NCI-H510A treated with DMSO at 0.1 percent for 48 hours (cell line): ENCODE measurements around the gene CCL26.

ENCODE experiments used
- DNase-seq: peaks from one replicate; lab custom pipeline; 2025; lab: John Stamatoyannopoulos, UW

CCL26 gene, protein sequence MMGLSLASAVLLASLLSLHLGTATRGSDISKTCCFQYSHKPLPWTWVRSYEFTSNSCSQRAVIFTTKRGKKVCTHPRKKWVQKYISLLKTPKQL

DNA sequence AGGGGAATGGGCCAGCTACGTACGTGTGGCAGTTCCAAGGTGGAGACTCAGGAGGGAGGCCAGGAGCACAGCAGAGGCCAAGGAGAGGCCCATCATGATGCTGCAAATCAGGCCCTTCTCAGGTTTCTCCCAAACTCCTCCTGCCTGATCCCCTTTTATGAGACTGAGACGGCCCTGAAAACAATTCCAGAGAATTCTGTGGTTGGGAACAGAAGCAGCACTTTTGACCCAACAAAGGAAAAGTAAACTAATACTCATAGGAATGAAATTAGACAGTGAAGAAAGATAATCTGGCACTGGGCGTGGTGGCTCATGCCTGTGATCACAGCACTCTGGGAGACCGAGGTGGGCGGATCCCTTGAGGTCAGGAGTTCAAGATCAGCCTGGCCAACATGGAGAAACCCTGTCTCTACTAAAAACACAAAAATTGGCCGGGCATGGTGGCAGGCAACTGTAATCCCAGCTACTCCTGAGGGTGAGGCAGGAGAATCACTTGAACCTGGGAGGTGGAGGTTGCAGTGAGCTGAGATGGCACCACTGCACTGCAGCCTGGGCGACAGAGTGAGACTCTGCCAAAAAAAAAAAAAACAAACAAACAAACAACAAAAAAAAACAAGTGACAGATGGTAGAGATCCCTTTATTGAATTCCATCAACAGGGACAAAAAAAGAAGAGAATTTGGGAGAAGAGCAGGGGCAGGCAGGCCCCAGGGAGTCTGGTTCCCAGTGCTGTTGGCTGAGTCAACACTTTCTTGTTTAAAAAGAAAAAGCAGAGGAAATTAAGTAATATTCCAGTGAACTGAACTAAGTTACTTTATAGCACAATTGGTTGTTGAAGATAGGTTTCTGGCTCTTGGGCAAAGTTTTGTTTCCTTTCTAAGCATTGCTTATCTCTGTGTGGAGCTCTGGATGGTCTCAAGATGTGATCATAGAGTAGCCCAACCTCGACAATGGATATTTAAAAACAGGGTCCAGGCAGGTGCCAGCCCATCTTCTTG lies at the start of gene CCL26:
Gene CCL26 (minus strand): TSS at position 131 of the 997 bp plus-strand sequence. CDS start 35 bp downstream, at position 96.
- DNase-seq, result no peak

DNA sequence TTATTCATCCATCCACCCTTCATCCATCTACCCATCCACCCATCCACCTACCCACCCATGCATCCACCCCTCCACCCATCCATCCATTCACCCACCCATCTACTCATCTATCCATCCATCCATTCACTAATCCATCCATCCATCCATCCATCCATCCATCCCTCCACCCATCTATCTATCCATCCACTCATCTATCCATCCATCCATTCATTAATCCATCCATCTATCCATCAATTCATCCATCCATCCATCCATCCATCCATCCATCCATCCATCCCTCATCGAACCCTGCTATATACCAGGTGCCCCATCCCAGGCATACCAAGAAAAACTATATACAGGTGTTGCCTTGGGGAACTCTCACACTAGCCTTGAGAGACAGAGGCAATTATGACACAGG lies 48.7 kb upstream of the CCL26 start:
- no peak for DNase-seq

DNA sequence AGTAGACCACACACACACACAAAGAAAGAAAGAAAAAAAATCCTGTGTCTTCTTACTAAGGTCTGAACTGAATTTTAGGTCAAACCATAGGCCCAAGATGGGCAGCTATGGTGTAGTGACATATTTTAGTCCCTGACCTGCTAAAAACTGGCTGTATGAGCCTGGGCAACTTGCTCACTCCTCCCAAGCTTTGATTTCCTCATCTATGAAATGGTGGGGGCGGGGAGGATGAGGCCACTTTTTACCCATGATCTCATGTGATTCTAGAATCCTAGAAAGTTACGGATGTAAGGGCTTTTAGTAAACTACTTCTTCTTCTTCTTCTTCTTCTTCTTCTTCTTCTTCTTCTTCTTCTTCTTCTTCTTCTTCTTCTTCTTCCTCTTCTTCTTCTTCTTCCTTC lies 47.7 kb upstream of the CCL26 start:
- no peak for DNase-seq

DNA sequence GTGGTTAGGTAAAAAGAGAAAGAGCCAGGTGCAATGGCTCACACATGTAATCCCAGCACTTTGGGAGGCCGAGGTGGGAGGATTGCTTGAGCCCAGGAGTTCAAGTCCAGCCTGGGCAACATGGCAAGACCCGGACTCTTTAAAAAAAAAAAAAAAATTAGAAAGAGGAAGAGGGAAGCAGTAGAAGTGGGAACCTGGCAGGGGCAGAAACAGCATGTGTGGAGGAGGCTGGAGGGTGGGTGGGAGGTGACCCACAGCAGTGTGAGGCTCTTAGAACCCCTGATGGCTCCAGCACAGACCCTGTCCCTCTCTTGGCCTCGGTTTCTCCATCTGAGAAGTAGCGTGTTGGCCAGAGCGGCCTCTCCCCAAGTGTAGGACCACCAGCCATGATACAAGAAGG lies 46.5 kb upstream of the CCL26 start:
- DNase-seq, result no peak

DNA sequence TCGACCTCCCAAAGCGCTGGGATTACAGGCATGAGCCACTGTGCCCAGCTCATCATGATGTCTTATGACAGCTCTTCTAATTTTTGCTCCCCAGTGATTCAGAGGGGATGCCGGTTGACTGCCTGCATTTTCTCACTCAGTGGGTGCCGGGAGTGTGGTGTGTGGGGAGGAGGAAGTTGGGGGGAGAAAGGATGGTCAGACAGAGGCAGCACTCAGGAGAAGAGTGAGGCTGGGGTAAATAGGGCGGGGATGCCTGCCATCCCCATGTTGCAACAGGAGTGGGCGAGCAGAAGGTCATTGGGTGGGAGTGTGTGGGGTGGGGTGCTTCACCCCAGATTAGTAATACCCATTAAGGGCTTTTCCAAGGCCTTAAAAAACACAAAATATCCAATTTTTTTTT lies 45.1 kb upstream of the CCL26 start:
- no peak for DNase-seq

DNA sequence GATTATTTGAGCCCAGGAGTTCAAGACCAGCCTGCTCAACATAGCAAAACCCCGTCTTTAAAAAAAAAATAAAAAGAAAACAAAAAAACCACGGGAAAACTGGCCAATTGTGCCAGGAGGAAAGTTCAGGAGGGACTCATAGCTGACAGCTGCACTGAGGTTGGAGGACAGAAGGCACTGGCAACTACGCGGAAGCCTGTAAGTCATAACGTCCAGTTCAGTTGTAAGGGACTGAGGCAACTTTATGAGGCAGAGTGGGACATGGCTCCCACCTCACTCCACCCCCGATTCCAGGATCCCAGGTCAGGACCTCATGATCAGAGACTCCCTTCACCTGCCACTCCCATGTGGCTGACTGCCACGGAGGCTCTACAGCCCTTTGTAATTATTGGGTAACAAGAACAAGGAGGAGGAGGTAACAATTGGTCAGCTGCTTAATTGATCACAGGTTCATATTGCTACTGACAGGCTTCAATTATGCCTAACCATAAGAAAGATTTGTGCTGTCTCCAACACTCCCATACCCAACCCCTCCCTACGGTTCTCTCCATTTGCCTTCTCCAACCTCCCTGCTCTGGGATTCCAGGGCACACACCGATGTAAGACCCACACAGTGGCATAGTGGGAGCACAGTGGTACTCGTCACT lies 43.5 kb upstream of the CCL26 start:
- no peak for DNase-seq

DNA sequence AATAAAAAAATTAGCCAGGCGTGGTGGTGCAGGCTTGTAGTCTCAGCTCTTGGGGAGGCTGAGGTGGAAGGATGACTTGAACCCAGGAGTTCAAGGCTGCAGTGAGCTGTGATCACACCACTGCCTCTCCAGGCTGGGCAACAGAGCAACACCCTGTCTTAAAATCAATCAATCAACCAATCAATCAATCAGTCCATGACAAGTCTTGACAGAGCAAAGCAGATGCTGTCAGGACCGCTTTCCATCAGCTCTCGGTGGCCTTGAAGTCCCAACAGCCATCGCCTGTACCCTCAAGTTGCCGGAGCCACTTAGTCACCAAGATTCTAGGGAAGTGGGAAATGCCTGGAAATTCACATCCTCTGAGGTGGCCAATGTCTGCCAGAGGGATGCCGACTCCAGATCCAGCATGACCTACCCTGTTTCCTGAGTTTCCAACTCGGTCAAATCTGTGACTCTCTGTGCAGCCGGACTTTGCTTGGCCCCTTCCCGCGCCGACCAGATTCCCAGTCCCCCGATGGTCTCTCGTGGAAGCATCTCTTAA lies 42.5 kb upstream of the CCL26 start:
- no peak for DNase-seq

DNA sequence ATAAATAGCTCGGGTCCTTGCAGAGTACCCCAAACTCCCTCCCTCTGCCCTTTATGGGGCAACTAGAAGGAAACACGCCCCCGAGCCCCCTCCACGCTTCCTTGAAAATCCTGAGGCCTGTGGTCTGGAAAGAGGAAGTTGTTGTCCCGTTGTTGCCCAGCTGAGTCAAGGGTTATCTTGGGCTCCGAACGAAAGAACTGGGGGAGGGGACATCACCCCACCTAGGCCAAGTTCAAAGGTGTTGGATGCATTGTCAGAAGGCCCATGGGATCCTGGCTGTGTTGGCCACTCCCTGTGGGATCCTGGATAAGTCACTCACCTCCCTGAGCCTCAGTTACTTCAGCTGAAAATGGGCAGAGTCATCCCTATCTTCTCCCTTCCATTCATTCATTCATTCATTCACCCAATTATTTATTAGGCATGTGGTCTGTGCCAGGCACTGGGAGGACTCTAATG lies 41.8 kb upstream of the CCL26 start, which contains the start of gene CCL24:
Gene CCL24 (minus strand): TSS at position 26 of the 456 bp plus-strand sequence. CDS start 91 bp downstream, outside the sequence.
- no peak for DNase-seq

DNA sequence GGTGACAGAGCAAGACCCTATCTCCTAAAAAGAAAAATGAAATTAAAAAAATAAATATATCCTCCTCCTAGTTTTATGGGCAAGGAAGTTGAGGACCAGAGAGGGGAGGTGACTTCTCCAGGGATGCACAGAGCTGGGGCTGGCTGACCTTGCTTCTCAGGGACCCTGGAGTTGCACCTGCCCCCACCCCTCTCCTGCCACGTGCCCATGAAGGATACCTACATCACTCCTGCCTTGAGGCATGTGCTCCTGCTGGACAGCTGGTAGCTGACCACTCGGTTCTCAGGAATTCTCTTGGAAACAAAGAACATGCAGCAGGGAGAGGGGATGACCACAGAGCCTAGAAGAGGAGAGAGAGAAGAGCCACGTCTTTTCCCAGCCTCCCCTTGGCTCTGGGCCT lies 41.1 kb upstream of the CCL26 start:
- no peak for DNase-seq

DNA sequence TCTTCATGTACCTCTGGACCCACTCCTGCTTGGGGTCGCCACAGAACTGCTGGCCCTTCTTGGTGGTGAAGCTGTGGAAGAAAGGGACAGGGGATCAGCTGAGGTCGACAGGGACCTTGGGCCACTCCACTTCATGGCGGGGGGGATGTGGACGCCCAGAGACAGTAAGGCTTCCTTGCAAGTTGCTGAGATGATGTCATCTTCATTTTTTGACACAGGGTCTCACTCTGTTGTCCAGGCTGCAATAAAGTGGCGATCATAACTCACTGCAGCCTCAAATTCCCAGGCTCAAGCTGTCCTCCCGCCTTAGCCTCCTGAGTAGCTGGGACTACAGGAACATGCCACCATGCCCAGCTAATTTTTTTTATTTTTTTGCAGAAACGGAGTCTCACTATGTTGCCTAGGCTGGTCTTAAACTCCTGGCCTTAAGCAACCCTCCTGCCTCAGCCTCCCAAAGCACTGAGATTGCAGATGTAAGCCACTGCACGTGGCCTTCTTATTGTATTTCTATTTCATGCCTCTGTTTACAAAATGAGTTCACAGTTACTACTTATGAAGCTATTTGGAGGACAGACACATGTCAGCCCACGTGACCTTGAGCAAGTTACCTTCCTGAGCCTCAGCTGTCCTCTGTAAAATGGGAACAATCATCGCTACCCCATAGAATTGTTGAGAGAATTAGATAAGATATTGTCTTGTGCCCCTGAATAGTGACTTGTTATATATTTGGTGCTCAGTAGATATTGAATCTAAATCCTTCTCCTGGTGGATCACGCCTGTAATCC lies 40.1 kb upstream of the CCL26 start:
- DNase-seq, result no peak

DNA sequence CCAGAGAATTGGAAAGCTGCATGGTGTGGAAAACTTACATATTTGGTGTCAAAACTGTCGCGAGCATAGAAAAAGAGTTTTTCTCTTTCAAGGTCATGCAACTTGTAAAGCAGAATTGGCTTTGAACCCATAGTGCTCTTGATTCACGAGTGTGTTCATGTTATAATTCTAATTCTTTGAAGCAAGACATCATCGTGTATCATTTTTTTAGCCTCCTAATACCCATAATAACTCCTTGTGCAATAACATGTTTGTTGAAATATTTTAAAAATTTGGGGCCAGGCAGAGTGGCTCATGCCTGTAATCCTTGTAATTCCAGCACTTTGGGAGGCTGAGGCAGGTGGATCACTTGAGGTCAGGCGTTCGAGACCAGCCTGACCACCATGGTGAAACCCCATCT lies 37.4 kb upstream of the CCL26 start:
- DNase-seq, result no peak

DNA sequence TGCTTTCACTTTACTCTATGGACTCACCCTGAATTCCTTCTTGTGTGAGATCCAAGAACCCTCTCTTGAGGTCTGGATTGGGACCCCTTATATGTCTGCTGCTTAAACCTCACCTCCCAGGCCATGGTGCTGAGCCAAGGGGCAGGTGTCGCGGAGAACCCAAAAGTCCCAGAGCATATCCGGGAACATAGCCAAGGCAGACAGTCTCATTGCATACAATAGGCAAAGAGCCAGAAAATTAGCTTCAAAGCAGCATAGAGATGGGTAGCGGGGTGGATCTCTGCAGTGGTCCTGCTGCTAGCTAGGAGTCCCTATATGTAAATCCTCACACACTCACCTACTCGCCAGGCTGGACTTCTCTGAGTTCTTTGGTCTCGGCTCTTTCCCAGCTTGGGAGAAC lies 36.1 kb upstream of the CCL26 start:
- DNase-seq, result no peak

DNA sequence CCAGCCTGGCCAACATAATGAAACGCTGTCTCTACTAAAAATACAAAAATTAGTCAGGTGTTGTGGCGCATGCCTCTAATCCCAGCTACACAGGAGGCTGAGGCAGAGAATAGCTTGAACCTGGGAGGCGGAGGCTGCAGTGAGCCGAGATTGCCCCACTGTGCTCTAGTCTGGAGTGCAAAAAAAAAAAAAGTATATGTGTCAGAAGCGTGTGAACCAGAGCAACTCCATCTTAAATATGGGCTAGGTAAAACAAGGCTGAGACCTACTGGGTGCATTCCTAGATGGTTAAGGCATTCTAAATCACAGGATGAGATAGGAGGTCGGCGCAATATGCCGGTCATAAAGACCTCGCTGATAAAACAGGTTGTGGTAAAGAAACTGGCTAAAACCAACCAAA lies 35.4 kb upstream of the CCL26 start:
- DNase-seq, result no peak

DNA sequence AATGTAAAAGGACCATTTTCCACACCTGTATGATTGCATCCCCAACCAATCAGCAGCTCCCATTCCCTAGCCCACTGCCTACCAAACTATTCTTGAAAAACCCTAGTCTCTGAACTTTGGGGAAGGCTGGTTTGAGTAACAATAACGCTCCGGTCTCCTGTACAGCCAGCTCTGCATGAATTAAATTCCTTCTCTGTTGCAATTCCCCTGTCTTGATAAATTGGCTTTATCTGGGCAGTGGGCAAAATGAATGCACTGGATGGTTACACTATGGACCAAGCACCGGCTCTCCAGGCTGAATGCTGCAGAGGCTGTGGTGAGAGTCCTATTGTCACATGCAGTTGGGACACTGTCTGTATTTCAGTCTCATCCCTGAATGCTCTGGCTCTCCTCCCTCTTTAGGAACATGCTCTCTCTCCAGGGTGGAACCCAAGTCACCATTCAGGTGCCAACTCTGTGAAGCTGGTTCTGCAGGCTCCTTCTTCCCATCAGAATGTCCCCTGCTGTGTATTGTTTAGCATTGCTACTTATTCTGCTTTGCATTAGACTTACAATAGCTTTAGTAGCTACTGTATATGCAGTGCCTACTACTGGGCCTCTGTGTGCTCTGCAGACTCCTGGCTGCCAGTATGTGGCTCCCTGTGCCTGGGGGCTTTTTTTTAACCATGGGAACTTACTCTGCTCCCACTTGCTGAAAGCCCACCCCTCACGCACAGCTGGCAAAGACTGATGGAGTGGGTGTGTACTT lies 34.7 kb upstream of the CCL26 start:
- DNase-seq, result no peak

DNA sequence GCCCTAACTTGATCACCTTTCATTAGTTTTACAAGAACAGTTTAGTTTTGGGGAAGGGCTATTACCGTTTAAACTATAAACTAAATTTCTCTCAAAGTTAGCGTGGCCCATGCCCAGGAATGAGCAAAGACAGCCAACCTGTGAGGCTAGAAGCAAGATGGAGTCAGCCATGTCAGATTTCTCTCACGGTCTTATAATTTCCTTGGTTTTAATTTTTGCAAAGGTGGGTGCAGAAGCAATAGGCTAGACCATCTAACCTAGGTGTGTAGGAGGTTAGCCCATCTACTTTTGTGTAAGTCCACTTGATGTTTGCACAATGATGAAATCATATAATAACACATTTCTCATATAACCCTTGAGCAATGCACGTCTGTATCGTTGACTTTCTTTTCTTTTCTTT lies 32.7 kb upstream of the CCL26 start:
- DNase-seq, result no peak

DNA sequence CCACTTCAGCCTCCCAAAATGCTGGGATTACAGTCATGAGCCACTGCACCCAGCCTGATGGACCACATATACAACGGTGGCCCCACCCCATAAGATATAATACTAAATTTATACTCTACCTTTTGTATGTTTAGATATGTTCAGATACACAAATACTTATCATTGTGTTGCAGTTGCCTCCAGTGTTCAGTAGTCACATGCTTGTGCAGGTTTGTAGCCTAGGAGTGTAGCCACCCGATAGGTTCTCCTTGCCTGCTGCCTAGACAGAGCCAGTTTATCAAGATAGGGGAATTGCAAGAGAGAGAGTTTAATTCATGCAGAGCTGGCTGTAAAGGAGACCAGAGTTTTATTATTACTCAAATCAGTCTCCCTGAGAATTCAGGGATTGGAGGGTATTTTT lies 32.0 kb upstream of the CCL26 start:
- no peak for DNase-seq

DNA sequence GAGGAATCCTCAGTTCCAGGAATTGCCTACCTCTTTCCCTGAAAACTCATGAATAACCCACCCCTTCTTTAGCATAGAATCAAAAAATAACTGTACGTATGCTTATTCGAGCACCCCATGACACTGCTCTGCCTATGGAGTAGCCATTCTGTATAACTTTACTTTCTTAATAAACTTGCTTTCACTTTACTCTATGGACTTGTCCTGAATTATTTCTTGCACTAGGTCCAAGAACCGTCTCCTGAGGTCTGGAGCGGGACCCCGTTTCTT lies 30.5 kb upstream of the CCL26 start:
- DNase-seq, result no peak

DNA sequence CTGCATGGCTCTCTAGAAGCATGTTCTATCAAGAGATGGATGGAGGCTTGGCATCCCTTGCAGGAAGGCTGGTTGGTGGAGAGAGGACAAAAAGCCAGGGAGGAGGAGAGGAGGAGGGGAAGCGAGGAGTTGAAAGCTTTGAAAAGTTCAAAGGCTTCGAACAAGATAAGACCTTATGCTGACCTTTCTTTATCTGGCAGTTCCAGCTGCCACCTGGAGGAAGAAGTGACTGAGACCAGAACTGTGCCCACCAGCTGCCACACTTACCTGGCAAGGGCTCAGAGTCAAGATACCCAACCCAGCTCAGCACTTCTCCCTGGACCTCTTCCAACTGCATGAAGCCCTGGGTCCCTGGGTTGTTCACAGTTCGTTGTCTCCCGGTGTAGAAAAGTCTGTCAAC lies 26.8 kb upstream of the CCL26 start:
- no peak for DNase-seq

DNA sequence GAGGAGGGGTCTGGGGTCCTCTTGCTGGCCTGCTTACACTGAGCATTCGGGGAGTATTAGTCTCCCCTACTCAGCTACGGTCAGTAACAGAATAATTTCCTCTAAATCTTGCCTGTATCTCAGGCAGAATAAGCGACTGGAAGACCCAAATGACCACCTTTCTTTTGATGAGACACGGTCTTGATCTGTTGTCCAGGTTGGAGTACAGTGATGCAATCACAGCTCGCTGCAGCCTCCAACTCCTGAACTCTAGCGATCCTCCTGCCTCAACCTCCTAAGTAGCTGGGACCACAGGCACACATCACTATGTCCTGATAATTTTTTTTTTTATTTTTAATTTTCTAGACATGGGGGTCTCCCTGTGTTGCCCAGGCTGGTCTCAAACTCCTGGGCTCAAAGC lies 24.4 kb upstream of the CCL26 start:
- no peak for DNase-seq

DNA sequence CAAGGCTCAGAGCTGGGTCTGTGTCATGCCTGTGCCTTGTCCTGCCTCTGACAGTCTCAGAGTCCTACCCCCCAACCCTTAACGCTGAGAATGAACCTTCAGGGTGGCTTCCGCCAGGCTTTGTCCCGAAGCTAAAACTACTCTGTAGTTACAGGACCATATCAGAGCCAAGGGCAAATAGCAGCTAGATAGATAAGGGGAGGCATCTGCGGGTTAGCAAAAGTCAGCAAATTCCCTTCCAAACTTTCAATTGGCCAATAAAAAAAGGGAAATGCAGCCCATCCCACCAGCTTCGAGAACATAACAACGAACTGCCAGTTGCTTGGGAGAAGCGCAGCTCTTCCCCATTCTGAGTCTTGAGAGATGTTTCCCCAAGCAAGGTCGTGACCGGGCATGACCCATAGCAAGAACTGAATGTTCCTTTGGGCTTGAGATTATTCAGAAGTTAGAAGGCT lies 23.8 kb upstream of the CCL26 start:
- DNase-seq, result no peak

DNA sequence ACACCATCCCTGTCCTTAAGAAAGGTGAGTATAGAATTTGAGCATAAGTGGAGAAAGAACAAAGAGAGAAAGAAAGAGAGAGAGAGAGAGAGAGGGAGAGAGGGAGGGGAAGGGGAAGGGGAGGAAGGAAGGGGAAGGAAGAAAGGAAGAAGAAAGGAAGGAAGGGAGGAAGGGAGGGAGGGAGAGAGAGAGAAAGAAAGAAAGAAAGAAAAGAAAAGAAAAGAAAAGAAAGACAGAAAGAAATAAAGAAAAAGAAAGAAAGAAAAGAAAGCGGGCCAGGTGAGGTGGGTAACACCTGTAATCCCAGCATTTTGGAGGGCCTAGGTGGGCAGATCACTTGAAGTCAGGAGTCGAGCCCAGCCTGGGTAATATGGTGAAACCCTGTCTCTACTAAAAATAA lies 21.7 kb upstream of the CCL26 start:
- DNase-seq, result no peak
